SK-N-SH treated with all-trans-retinoic acid at 6 μM for 48 hours (cell line): ENCODE measurements around the gene SP1.

ENCODE experiments used
- ARNTL ChIP-seq: fragments of 450-650 bp; formaldehyde crosslinking; IDR thresholded peaks from 2 replicates; pipeline ENCODE4 v1.5.0; 2020; ENCODE audit warnings: low read depth, mild to moderate bottlenecking, moderate library complexity, borderline replicate concordance
- OSR1 ChIP-seq: fragments of 250-450 bp; sonication (Bioruptor Pico); IDR thresholded peaks from 2 replicates; pipeline ENCODE4 v1.8.0; 2022; ENCODE audit warnings: moderate library complexity, mild to moderate bottlenecking, inconsistent platforms
- PATZ1 ChIP-seq: fragments of 250-450 bp; sonication (Bioruptor Pico); IDR thresholded peaks from 2 replicates; pipeline ENCODE4 v1.8.0; 2020; ENCODE audit warnings: mild to moderate bottlenecking, moderate library complexity, borderline replicate concordance
- RARB ChIP-seq: fragments of 250-450 bp; sonication (Bioruptor Pico); IDR thresholded peaks from 2 replicates; pipeline ENCODE4 v1.8.0; 2021; ENCODE audit warnings: mild to moderate bottlenecking, moderate library complexity
- SNAI2 ChIP-seq: fragments of 250-450 bp; sonication (Bioruptor Pico); IDR thresholded peaks from 2 replicates; pipeline ENCODE4 v1.5.0; 2020; ENCODE audit warnings: mild to moderate bottlenecking, moderate library complexity
- TCF4 ChIP-seq: fragments of 250-450 bp; sonication (Bioruptor Pico); IDR thresholded peaks from 2 replicates; pipeline ENCODE4 v1.8.0; 2021; ENCODE audit warnings: mild to moderate bottlenecking, moderate library complexity, borderline replicate concordance
- ZFP3 ChIP-seq: fragments of 250-450 bp; sonication (Bioruptor Pico); IDR thresholded peaks from 2 replicates; pipeline ENCODE4 v1.5.0; 2020; ENCODE audit warnings: mild to moderate bottlenecking, moderate library complexity
- ZFP30 ChIP-seq: fragments of 450-650 bp; formaldehyde crosslinking; IDR thresholded peaks from 2 replicates; pipeline ENCODE4 v1.5.0; 2022; ENCODE audit warnings: mild to moderate bottlenecking, moderate library complexity

GRCh38 chr12:53332744-53333143, 47.2 kb upstream of the SP1 start:
- TF ChIP-seq ZFP3 (CRISPR knock-in tag) (no peak), PATZ1 (CRISPR knock-in tag) (no peak), ARNTL (no peak), OSR1 (CRISPR knock-in tag) (no peak), RARB (no peak), TCF4 (CRISPR knock-in tag) (no peak), SNAI2 (CRISPR knock-in tag) (no peak), ZFP30 (no peak)
